A549 (cell line): ENCODE measurements around the gene P2RY8.
"Not testable (repeated sequence)": the region's sequence is repeated elsewhere in the genome, so short reads cannot be mapped to it uniquely, and the experiment has no call there.

Source experiments
- CBX8 ChIP-seq: fragments of 200-600 bp; sonication (generic); IDR thresholded peaks from 2 replicates; pipeline ENCODE4 v1.6.1; 2016
- CEBPB ChIP-seq, 2 experiments: fragments of >200 bp in 1 of 2; sonication (Bioruptor Twin) in 1 of 2; formaldehyde crosslinking in 1 of 2; IDR thresholded peaks; 2 replicates each; pipeline ENCODE4 v1.6.1; 2012 to 2016
- JUNB ChIP-seq: fragments of >200 bp; sonication (Bioruptor Twin); formaldehyde crosslinking; IDR thresholded peaks from 2 replicates; pipeline ENCODE4 v1.6.1; 2016
- MYC ChIP-seq: IDR thresholded peaks from 2 replicates; pipeline ENCODE4 v1.6.1; 2012; ENCODE audit warnings: mild to moderate bottlenecking, inconsistent platforms, low read length, improper control_type of control experiment, borderline replicate concordance
- NR3C1 ChIP-seq: fragments of >200 bp; sonication (Bioruptor Twin); formaldehyde crosslinking; IDR thresholded peaks from 3 replicates; pipeline ENCODE4 v1.6.1; 2017
- TF ChIP-seq, protein P1 (sequence below): fragments of 200-600 bp; sonication (generic); IDR thresholded peaks from 2 replicates; pipeline ENCODE4 v1.6.1; 2016; ENCODE audit warnings: antibody characterized with exemption, mild to moderate bottlenecking, moderate library complexity
- TF ChIP-seq, protein P2 (sequence below): fragments of >200 bp; sonication (Bioruptor Twin); formaldehyde crosslinking; IDR thresholded peaks from 3 replicates; pipeline ENCODE4 v1.5.1; 2016

GRCh38 chrX:1537716-1538090, 718 bp upstream of the P2RY8 start:
- TF ChIP-seq, protein P1, sequence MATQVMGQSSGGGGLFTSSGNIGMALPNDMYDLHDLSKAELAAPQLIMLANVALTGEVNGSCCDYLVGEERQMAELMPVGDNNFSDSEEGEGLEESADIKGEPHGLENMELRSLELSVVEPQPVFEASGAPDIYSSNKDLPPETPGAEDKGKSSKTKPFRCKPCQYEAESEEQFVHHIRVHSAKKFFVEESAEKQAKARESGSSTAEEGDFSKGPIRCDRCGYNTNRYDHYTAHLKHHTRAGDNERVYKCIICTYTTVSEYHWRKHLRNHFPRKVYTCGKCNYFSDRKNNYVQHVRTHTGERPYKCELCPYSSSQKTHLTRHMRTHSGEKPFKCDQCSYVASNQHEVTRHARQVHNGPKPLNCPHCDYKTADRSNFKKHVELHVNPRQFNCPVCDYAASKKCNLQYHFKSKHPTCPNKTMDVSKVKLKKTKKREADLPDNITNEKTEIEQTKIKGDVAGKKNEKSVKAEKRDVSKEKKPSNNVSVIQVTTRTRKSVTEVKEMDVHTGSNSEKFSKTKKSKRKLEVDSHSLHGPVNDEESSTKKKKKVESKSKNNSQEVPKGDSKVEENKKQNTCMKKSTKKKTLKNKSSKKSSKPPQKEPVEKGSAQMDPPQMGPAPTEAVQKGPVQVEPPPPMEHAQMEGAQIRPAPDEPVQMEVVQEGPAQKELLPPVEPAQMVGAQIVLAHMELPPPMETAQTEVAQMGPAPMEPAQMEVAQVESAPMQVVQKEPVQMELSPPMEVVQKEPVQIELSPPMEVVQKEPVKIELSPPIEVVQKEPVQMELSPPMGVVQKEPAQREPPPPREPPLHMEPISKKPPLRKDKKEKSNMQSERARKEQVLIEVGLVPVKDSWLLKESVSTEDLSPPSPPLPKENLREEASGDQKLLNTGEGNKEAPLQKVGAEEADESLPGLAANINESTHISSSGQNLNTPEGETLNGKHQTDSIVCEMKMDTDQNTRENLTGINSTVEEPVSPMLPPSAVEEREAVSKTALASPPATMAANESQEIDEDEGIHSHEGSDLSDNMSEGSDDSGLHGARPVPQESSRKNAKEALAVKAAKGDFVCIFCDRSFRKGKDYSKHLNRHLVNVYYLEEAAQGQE: not testable (repeated sequence)
- not testable (repeated sequence) for TF ChIP-seq MYC; CBX8; CEBPB (IDR thresholded peaks at IDR 0.05); JUNB; NR3C1
- TF ChIP-seq, protein P2, sequence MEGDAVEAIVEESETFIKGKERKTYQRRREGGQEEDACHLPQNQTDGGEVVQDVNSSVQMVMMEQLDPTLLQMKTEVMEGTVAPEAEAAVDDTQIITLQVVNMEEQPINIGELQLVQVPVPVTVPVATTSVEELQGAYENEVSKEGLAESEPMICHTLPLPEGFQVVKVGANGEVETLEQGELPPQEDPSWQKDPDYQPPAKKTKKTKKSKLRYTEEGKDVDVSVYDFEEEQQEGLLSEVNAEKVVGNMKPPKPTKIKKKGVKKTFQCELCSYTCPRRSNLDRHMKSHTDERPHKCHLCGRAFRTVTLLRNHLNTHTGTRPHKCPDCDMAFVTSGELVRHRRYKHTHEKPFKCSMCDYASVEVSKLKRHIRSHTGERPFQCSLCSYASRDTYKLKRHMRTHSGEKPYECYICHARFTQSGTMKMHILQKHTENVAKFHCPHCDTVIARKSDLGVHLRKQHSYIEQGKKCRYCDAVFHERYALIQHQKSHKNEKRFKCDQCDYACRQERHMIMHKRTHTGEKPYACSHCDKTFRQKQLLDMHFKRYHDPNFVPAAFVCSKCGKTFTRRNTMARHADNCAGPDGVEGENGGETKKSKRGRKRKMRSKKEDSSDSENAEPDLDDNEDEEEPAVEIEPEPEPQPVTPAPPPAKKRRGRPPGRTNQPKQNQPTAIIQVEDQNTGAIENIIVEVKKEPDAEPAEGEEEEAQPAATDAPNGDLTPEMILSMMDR: not testable (repeated sequence)
